Neural progenitor cell (in vitro differentiated cells): Measurements from ENCODE around the gene OR6V1.

Experiments used
- EZH2 ChIP-seq: fragments of 200-600 bp; sonication (generic); IDR thresholded peaks from 2 replicates; pipeline ENCODE4 v1.6.1; 2017; ENCODE audit warnings: antibody characterized with exemption, mild to moderate bottlenecking, moderate library complexity
- TF ChIP-seq, protein P1 (sequence below): fragments of 200-600 bp; sonication (generic); IDR thresholded peaks from 2 replicates; pipeline ENCODE4 v1.5.1; 2017; ENCODE audit warnings: antibody characterized with exemption, mild to moderate bottlenecking

DNA sequence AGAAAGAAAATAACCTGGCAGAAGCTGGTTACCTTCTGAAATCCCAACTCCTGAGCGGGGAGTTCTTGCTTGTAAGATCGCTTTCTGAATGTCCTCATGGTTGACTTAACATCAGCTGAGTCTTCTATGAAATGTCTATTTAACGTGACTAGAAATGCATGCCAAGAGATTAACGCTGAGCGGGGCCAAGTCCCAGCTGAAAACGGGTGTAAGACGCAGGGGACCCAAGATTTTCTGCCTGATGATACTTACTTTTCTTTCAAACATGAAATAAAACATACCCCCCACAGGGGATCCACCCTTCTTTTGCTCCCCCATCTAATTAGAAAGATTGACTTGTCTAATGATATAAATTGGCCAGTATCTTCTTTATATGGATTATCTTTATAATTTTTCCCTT lies 40.1 kb upstream of the OR6V1 start:
- TF ChIP-seq, protein P1, sequence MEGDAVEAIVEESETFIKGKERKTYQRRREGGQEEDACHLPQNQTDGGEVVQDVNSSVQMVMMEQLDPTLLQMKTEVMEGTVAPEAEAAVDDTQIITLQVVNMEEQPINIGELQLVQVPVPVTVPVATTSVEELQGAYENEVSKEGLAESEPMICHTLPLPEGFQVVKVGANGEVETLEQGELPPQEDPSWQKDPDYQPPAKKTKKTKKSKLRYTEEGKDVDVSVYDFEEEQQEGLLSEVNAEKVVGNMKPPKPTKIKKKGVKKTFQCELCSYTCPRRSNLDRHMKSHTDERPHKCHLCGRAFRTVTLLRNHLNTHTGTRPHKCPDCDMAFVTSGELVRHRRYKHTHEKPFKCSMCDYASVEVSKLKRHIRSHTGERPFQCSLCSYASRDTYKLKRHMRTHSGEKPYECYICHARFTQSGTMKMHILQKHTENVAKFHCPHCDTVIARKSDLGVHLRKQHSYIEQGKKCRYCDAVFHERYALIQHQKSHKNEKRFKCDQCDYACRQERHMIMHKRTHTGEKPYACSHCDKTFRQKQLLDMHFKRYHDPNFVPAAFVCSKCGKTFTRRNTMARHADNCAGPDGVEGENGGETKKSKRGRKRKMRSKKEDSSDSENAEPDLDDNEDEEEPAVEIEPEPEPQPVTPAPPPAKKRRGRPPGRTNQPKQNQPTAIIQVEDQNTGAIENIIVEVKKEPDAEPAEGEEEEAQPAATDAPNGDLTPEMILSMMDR: no peak
- no peak for TF ChIP-seq EZH2
